ENCODE measurements around the gene TMCC2.
A peak's percentile ranks its signal among the peaks of the same experiment; 100 is the strongest.

The TMCC2 gene

DNA sequence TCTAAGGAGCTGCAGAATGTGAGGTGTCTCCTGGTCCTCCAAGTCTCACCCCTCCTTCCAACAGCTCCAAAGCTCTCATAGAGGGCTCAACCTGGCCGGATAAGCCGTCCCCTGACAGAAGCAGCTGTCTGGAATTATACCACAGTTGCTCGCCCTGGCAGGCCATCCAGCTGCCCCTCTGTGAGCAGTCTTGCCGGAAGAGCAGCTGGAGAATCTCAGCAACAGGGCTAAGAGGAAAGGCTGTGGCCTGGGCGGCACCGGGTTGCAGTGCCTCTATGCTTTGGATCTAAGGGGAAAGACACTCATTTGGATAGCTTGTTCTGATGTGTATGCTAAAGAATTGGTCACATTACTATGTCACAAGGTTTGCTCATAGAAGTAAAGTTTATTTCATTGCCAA is 12.4 kb downstream of the TMCC2 start:
- DNase-seq (ENCODE audit: low spot score): no peak

DNA sequence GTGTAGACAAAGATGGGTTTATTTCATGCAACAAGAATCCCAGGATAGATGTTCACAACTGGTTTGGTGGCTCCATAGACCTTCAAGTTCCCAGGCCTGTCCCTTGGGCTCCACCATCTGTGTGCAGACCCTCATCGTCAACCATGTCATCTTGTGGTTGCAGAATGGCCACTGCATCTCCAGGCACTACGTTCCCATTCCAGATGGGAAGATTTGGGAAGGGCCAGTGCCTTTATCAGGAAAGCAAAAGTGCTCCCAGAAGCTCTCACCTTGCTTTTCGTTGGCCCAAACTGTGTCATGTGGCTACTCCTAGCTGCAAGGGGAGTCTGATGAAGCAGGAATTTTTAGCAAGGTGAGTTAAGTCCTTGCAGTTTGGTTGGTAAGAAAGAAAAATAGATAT is 12.8 kb downstream of the TMCC2 start:
- DNase-seq (ENCODE audit: low spot score): no peak

DNA sequence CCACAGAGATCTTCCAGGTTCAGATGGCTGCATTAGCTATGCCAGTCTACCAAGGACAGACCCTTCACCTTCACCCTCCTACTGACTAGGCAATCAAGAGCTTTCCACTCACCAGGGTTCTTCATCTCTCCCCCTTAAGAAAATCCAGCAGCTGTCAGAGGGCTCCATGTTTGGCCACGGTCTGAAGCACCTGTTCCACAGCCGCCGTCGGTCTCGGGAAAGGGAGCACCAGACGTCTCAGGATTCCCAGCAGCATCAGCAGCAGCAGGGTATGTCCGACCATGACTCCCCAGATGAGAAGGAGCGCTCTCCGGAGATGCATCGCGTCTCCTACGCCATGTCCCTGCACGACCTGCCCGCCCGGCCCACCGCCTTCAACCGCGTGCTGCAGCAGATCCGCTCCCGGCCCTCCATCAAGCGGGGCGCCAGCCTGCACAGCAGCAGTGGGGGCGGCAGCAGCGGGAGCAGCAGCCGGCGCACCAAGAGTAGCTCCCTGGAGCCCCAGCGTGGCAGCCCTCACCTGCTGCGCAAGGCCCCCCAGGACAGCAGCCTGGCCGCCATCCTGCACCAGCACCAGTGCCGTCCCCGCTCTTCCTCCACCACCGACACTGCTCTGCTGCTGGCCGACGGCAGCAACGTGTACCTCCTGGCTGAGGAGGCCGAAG is 13.8 kb downstream of the TMCC2 start:
- no peak for DNase-seq (ENCODE audit: low spot score)

DNA sequence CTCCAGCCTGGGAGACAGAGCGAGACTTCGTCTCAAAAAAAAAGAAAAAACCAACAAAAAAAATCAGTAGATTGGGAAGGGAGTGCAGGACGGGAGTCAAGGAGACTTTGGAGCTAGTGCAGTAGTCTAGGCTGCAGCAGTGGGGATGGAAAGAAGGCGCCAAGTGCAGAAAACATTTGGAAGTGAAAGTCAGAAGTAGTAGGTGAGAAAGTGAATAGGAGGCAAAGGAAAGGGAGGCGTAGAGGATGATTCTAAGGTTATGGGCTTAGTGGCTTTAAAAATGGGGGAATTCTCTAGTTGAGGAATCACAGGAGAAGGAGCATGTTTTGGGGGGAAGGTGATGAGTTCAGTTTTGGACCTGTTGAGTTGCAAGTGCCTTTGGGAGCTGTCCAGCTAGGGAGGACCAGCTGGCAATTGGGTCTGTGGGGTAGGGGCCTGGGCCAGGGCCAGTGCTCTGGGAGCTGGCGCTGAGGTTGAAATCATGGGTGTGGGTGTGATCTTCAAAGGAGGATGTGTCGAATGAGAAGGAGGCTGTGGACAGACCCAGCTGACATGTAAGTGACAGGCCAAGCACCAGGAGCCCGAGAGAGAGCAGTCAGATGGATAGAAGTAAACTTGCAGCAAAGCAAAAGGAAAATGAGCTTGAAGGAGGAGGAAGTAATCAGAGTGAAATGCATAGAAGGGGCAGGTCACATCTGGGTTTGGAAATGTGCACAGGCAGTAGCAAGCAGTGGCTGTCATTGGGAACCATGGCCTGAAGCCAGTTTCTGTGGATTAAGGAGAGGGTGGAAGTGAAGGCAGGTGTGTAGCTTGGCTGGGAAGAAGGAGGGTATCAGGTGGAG is 15.8 kb downstream of the TMCC2 start:
- DNase-seq (ENCODE audit: low spot score): no peak

DNA sequence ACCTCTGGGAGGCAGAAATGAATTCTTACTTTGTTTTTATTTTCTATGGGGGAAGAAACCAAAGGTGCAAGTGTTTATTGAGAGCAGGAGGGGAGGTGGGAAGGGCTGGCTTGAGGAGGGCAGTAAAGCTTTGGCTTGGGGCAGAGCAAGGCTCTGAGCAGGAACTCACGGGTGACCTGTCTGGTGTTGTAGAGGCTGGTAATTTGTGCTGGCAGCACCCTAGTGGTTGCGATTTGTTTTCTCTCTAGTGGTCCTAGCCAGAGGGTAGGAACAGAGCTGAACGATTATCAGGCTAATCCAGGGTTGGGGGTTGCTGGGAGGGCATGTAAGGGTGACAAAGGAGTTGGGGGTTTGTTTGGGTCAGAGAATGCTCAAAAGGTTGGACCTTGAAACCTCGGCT is 16.6 kb downstream of the TMCC2 start:
- no peak for DNase-seq (ENCODE audit: low spot score)

DNA sequence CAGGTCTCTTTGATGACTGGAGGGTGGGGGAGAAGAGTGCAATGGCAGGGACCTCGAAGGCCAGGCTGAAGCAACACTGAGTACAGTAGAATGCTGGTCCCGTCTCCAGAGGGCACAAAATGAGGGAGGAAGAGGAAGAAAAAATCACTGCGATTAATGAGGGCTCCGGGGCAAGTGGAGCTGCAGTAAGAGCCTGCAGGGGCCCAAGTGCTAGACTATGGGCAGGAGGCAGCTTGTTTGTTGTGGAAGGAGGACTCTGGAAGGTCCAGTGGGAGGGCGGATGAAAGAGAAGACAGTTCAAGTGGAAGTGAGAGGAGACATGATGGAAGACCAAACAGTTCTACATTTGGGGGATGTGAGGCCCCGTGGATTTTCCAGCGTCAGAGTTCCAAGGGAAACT is 17.4 kb downstream of the TMCC2 start:
- no peak for DNase-seq (ENCODE audit: low spot score)

DNA sequence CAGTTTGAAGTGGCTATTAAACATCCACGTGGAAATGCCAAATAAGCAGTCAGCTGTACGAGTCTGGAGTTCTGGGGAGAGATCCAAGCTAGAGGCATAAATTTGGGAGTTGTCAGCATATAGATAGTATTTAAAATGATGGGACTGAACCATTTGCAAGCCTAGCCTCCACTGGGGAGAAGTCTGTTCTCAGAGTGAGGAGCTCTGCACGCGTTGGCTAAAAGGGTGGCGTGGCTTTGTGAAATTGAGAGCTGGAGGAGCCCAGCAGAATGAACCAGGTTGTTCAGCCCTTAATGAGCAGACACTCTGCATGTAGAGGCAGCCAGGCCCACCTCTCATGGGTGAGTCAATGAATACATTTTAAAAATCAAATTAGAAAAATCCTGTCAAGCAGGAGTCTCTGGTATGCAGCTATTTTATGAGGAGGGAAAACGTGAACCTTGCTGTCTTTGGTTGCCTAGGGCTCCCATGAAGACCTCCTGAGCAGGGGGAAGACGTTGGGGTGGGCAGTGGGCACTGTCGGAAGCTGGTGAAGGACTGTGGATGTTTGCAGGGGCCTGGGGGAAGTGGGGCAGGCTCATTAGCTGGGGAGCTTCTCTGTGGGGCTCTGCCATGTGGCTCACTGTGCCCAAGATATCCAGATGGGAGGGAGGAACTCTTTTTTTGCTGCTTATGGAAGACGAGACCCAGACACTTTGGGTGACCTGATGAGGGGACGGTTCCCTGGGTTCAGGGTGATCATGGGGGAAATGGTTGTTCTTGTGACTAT is 18.8 kb downstream of the TMCC2 start:
- no peak for DNase-seq (ENCODE audit: low spot score)

DNA sequence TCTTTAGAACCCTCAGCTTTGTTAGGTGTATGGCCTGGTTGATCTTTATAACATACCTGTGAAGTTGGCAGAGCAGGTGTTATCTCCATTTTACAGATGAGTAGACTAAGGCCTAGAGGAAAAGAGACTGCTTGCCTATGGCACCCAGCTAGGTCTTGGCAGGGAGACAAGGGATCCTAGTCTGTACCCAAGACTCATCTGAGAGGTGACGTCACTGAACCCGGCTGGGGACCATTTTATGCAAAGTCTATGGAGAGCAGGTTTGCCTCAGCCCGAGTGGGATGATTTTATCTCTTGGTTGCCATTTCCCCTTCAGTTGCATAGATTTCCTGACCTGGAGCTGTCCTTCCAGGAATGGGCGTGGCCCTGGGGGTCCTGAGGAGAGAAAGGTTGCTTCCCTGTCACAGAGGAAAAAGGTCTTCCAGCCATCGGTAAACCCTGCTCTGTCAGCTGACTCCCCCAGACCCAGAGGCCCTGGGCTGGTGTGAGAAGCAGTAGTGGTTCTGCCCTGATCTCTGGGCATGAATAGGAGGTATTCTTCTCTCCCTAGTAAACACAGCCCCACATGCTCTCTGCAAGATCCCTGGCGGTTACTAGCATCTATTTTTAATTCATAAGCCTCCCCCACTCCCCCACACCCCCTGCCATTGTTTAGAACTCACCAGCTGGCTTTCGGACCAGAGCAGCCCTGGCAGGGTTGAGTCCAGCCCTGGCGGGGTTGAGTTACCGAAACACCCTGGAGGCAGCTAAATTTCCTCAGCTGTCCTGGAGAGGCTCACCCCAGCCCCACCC is 19.6 kb downstream of the TMCC2 start:
- no peak for DNase-seq (ENCODE audit: low spot score)

DNA sequence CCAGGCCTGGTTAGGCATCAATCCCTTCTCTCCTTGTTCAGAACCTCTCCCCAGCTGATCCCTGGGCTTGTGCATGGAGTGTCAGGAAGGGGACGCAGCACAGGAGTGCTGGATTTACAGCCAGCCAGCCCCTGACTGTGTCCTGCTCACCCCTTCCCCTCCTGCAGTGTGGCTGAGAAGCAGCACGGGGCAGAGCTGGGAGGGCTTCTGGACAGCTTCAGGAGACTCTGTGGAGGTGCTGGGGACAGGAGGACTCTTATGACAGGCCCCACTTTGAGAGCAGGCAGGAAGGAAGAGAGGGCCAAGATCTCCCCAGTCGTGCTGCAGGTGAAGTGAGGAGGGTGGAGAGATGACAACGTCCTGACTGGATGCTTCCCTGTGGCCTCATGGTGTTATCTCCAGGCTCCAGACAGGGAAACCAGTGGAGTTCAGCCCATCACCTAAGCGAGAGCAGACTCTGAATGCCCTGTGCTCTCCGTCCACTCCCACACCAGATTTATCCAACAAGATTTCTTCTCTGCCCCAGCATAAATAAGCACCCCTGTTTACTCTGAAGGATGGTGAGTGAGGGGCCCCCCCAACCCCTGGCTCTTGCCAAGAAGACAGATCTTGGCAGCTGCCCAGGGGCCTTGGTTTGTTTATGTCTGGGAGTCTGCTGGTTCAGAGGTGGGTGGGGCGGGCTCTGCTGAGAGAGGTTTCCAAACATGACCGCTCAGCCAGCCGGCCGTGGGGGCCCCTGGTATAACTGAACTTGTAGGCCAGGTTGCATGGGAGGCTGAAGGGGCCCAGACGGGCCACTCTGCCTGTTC is 21.3 kb downstream of the TMCC2 start:
- DNase-seq (ENCODE audit: low spot score): no peak

DNA sequence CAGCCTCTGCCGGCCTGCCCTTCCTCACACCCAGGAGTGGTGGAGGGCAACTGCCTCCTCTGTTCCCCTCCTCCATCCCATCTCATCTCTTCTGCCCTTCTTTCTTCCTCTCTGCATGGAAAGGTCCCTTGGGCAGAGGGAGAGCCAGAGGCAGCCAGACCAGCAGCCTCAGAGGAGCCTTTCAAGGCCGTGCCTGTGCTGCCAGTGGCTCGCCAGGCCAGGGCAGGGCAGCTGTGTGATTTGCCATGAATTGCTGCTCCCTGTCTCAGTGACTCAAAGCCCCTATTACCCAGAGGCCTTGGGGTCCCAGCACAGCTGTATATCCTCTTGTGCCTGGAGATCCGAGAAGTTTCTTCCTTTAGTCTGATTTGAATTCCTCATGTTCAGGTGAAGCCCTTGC is 21.9 kb downstream of the TMCC2 start:
- no peak for DNase-seq (ENCODE audit: low spot score)

DNA sequence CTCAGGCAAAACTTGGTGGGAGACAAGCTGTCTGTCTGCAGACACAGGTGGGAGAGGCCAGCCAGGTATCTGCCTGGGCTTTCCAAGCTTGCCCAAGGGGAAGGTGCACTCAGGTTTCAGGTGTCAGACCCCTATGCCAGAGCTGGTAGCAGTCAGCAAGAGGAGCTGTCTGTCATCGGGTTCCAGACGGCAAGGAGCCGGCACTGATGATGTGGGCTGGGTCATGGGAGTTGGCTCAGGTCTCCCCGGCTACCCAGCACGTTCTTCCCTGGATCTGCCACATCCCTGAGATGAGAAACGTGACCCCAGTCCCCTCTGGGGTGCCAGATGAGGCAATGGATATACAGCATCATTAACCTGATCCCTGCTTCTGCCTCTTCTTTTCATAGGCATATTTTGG is 23.0 kb downstream of the TMCC2 start:
- DNase-seq (ENCODE audit: low spot score): no peak

DNA sequence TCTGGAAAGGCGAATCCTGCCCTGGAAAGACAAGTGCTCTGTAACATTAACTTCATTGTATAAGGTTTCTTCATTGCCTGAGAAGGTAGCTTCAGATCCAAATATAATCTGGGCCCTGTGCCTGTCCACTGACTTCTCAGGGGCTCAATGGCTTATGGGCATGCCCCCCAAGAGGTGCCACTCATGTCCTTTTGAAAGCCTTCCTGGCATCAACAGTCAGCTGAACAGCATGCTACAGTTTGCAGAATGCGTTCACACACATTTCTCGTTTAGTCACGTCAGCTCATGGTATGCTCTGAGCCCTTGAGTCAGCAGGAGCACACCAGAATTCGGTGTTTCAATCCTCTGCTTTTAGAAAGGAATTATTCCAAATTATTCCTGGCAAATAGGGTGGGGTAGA is 23.8 kb downstream of the TMCC2 start:
- no peak for DNase-seq (ENCODE audit: low spot score)

DNA sequence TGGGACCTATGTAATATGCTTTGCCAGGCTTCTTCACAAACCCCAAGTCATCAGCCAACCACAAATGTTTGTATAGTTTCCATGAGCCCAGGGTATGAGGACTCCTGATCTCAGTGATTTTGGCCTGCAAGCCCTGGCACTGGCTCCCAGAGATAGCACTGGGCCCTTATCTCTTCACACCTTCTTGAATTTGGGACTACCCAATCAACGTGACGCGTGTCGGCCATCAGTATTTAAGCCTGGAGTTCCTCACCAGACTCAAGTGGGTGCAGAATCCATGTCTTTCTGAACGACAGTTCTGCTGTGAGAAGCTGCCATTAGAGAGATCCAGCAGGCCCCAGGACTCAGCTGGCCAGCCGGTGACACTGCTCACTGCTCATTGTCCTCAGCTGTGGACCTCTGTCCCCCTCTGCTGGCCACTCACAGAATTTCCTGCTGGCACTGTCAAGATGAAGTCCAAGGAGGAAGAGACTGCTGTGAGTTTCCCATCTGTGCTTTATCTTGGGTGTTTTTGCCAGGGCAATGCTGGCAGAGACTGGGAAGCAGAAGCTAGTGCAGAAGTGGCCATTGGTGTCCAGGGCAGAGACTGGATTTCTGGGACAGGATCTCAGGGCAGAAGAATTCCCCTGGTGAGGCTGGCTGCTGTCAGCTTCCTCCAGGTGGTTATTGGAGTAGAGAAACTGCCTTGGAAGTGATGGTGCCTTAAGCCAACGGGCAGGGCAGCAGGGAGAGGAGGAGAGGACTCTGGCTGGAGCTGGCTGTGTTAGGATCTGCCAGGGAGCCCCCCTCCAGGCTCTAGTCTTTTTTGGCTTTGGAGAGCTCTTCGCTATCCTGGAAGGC is 28.4 kb downstream of the TMCC2 start:
- DNase-seq (ENCODE audit: low spot score): peak; percentile 90

DNA sequence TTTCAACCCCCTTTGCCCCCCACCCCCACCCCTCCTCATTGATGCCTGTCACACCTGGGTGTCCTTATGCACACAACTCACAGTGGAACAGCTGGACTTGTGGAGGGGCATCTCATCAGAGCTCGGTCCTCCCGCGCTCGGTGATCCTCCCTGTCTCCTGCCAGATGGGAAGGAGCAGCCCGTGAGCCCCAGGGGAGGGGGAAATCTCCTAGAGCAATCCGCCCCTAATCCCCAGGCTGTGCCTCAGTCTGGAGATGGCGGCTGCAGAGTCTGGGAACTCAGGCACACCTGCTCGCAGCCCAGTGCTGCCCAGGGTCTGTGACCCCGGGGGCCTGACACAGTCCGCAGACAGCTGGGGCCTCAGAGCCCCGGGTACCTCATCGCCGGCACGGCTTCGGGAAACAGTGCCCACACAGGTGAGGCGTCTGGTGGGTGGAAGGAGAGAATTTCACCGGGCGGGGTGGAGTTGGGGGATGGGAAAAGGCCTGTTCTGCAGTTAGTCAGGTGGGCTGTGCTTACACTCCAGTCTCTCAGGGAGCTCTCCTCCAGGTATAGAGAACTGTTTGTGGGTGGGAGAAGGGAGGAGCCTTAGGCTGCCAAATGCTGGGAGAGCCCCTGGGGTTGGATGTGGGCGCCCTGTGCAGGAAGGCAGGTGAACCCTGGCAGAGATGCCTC is 29.3 kb downstream of the TMCC2 start:
- no peak for DNase-seq (ENCODE audit: low spot score)

DNA sequence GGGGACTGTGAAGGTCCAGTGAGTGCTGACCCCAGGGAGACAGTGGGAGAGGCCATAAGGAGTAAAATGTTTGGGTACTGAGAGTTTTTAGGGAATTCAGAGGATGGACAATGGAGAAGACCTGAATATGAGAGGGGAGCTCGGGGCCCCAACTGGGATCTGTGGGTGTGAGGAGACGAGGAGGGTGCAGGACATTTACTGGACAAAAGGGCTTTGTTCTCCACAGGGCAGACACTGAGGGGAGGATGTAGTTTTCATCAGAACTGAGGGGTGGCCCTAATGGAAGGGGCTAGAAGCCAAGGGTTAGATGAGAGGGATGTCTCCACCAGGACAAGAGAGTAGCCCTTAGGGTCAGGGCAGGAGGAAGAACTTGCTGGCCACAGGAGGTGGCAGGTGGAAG is 30.0 kb downstream of the TMCC2 start:
- DNase-seq (ENCODE audit: low spot score): no peak

DNA sequence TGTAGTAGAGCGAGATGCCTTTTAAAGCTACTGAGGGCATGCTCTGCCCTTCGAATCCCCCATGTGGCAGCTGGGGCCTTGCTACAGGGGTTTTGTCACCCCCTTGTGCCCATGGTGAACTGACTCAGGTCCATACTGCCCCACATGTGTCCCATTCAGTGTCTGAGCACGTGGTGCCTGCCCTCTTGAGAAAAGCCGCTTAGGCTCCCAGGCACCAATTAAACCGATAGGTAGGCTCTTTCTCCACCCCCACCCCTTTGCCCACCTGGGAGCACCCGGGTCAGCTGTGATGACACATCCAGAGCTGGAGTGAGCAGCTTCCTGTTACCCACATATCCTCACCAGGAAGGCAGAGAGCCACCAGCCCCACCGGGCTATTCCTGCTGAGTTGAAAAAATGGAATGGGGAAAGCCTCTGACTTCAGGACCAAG is 30.5 kb downstream of the TMCC2 start:
- no peak for DNase-seq (ENCODE audit: low spot score)

DNA sequence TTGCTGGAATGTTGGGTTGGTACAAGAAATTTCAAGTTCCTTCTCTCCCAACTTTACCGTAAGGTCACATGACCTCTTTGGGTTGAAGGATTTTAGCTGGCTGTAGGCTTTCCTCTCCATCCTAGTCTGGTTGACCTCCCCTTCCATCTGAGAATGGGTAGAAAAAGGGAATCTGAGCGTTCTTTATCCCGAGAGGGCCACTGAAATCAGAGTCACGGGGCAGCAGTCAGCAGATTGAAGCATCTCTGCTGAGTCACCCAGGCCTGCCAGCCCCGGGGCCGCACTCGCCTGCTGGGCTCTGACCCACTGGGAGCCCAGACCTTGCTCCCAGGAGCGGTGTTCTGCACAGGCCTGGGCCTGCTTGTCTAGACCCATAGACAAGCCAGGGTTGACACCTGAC is 31.0 kb downstream of the TMCC2 start:
- peak; percentile 38 for DNase-seq (ENCODE audit: low spot score)

DNA sequence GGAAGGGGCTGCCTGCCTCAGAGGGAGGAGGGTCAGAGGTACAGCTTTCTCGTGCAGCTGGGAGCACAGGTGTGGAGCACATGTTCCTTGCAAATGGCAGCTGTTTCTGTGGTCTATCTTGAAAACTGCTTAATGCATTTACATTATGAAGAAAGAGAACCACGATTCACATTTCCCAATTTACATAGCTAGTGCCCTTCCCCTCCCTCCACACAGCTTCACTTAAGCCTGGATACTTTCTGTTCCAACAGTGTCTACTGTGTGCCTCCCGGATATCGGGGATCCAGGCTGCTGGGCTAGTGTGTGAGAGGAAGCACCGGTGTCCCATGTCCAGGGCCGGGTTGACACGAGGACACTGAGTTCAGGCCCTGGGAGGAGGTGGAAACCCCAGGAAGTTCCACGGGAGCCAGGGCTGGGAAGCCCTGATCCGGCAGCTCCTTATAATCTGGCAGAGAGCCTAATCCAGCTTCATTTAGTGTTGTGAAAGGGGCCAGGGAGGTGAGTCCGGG is 31.6 kb downstream of the TMCC2 start:
- no peak for DNase-seq (ENCODE audit: low spot score)

DNA sequence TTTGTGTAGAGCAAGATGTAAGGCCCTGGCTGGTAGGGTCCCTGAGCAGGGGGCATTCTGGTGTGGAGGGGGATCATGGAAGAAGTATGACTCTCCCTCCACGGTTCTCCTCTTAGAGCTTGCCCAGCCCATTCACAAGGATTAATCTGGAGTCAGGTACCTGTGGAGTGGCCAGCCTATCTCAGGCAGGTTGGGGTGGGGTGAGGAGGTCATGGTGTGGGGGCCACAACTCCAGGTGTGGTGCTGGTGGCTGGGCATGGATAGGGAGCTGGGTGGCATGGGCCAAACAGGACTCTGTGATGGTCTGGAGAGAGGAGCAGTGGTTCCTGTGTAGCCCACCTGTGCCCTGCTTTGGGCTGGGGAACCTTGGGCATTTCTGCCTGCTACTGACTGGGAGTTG is 32.3 kb downstream of the TMCC2 start:
- DNase-seq (ENCODE audit: low spot score): no peak
